ENCODE measurements around the gene NHSL1.

The NHSL1 gene

DNA sequence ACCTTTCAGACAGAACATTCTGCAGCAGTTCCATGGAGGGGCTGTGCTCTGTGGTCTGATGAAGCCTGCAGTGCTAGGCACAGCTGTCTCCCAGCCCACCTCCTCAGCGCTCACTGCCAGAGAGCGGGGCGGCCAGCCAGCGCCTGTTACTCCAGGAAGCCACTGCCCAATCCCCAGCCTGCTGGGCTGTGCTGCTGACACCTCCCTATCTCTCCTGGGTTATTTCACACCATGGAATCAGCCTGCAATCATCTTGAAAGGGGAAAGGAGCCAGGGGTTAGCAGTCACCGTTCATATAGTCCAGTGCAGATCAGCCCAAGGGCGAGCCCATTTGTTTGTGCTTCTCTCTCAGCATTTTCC, 46.3 kb upstream of the NHSL1 start:
- TF ChIP-seq ARNTL (CRISPR knock-in tag; IDR thresholded peaks at IDR 0.05; ENCODE audit: borderline replicate concordance, low read depth) (no peak), TOX (CRISPR knock-in tag; IDR thresholded peaks at IDR 0.05; ENCODE audit: borderline replicate concordance) (no peak), ISL1 (CRISPR knock-in tag; IDR thresholded peaks at IDR 0.05) (no peak), PPARA (CRISPR knock-in tag; IDR thresholded peaks at IDR 0.05; ENCODE audit: borderline replicate concordance) (no peak), RARB (CRISPR knock-in tag; IDR thresholded peaks at IDR 0.05) (no peak), SNAI2 (CRISPR knock-in tag; IDR thresholded peaks at IDR 0.05) (no peak), ZNF8 (CRISPR knock-in tag; IDR thresholded peaks at IDR 0.05) (no peak), GLIS3 (CRISPR knock-in tag; IDR thresholded peaks at IDR 0.05) (no peak), ZFP30 (CRISPR knock-in tag; IDR thresholded peaks at IDR 0.05) (no peak)
- TF ChIP-seq, protein P1, sequence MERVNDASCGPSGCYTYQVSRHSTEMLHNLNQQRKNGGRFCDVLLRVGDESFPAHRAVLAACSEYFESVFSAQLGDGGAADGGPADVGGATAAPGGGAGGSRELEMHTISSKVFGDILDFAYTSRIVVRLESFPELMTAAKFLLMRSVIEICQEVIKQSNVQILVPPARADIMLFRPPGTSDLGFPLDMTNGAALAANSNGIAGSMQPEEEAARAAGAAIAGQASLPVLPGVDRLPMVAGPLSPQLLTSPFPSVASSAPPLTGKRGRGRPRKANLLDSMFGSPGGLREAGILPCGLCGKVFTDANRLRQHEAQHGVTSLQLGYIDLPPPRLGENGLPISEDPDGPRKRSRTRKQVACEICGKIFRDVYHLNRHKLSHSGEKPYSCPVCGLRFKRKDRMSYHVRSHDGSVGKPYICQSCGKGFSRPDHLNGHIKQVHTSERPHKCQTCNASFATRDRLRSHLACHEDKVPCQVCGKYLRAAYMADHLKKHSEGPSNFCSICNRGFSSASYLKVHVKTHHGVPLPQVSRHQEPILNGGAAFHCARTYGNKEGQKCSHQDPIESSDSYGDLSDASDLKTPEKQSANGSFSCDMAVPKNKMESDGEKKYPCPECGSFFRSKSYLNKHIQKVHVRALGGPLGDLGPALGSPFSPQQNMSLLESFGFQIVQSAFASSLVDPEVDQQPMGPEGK (CRISPR knock-in tag; IDR thresholded peaks at IDR 0.05; ENCODE audit: borderline replicate concordance) = no peak
- ATAC-seq = no peak; the same call in 2 of the 3 replicates

DNA sequence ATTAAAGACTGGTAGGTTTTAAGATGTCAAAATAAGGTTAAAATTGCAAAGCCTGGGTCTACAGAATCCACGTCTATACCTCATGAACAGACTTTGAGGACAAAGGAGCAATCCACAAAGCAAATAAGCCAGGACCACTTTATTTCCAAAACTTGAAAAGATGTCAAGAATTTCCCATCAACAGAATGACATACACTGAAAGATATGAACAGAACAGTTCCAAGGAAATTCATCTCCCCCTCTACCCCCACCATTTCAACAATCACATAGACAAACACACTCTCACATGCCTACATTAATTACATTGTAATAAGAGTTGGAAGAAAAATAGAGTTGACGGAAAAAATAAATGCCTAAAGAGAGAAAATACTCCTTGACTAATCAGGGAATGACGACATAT, 45.2 kb upstream of the NHSL1 start:
- no peak for ATAC-seq
- no peak for TF ChIP-seq ARNTL (CRISPR knock-in tag; IDR thresholded peaks at IDR 0.05; ENCODE audit: borderline replicate concordance, low read depth)
- TF ChIP-seq, protein P1 (CRISPR knock-in tag; IDR thresholded peaks at IDR 0.05; ENCODE audit: borderline replicate concordance) = no peak
- no peak for TF ChIP-seq TOX (CRISPR knock-in tag; IDR thresholded peaks at IDR 0.05; ENCODE audit: borderline replicate concordance)
- no peak for TF ChIP-seq TSHZ2 (CRISPR knock-in tag; IDR thresholded peaks at IDR 0.05)
- TF ChIP-seq, protein P2, sequence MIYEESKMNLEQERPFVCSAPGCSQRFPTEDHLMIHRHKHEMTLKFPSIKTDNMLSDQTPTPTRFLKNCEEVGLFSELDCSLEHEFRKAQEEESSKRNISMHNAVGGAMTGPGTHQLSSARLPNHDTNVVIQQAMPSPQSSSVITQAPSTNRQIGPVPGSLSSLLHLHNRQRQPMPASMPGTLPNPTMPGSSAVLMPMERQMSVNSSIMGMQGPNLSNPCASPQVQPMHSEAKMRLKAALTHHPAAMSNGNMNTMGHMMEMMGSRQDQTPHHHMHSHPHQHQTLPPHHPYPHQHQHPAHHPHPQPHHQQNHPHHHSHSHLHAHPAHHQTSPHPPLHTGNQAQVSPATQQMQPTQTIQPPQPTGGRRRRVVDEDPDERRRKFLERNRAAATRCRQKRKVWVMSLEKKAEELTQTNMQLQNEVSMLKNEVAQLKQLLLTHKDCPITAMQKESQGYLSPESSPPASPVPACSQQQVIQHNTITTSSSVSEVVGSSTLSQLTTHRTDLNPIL (CRISPR knock-in tag; IDR thresholded peaks at IDR 0.05; ENCODE audit: low read depth) = no peak
- TF ChIP-seq GLIS3 (CRISPR knock-in tag; IDR thresholded peaks at IDR 0.05) = no peak
- no peak for TF ChIP-seq ZFP30 (CRISPR knock-in tag; IDR thresholded peaks at IDR 0.05)
- no peak for TF ChIP-seq PPARA (CRISPR knock-in tag; IDR thresholded peaks at IDR 0.05; ENCODE audit: borderline replicate concordance)
- TF ChIP-seq TCF4 (CRISPR knock-in tag; IDR thresholded peaks at IDR 0.05; ENCODE audit: borderline replicate concordance) = no peak

GRCh38 chr6:138543657-138544056, 44.4 kb upstream of the NHSL1 start:
- TF ChIP-seq ZNF8 (CRISPR knock-in tag; IDR thresholded peaks at IDR 0.05) (no peak), SNAI2 (CRISPR knock-in tag; IDR thresholded peaks at IDR 0.05) (no peak), ARNTL (CRISPR knock-in tag; IDR thresholded peaks at IDR 0.05; ENCODE audit: borderline replicate concordance, low read depth) (no peak), TCF4 (CRISPR knock-in tag; IDR thresholded peaks at IDR 0.05; ENCODE audit: borderline replicate concordance) (no peak), CSDC2 (CRISPR knock-in tag; IDR thresholded peaks at IDR 0.05) (no peak), ZNF70 (CRISPR knock-in tag; IDR thresholded peaks at IDR 0.05) (no peak)
- TF ChIP-seq, protein P2 (CRISPR knock-in tag; IDR thresholded peaks at IDR 0.05; ENCODE audit: low read depth) = no peak

GRCh38 chr6:138541823-138542481, 42.7 kb upstream of the NHSL1 start:
- ATAC-seq = no peak

More at GRCh38 chr6:138543657-138544056, 44.4 kb upstream of the NHSL1 start:
- ATAC-seq = no peak

More at GRCh38 chr6:138541823-138542481, 42.7 kb upstream of the NHSL1 start:
- TF ChIP-seq ZNF70 (CRISPR knock-in tag; IDR thresholded peaks at IDR 0.05) (no peak), POU6F1 (CRISPR knock-in tag; IDR thresholded peaks at IDR 0.05; ENCODE audit: borderline replicate concordance, low read depth) (no peak), CSDC2 (CRISPR knock-in tag; IDR thresholded peaks at IDR 0.05) (no peak), ESRRG (CRISPR knock-in tag; IDR thresholded peaks at IDR 0.05) (no peak), PPARA (CRISPR knock-in tag; IDR thresholded peaks at IDR 0.05; ENCODE audit: borderline replicate concordance) (no peak), TCF4 (CRISPR knock-in tag; IDR thresholded peaks at IDR 0.05; ENCODE audit: borderline replicate concordance) (no peak), SNAI2 (CRISPR knock-in tag; IDR thresholded peaks at IDR 0.05) (no peak)
- TF ChIP-seq, protein P2 (CRISPR knock-in tag; IDR thresholded peaks at IDR 0.05; ENCODE audit: low read depth) = no peak

All from SK-N-SH treated with all-trans-retinoic acid at 6 μM for 48 hours (cell line).